M059J (cell line): ENCODE measurements around the gene TRDN. TPM values are rescaled to one million over a fixed set of nuclear protein-coding genes. Genes with fewer than 3 reads are reported as not detected.
"Not testable (repeated sequence)": the region's sequence is repeated elsewhere in the genome, so short reads cannot be mapped to it uniquely, and the experiment has no call there.

Experiments used
- DNase-seq: peaks from one replicate; pipeline ENCODE4 v3.0.0-alpha.2; 2012; ENCODE audit warnings: low read depth
- total RNA-seq: library from RNA; depleted of rRNA; stranded (reverse); fragments of >200 nt; shearing (Covaris generic); gene quantifications from 2 replicates; pipeline ENCODE4 v1.2.3, GENCODE V29; 2014

The TRDN gene
- total RNA-seq, 1 experiment from 2014 or later, result 0.05 TPM

- DNase-seq, result no peak
These were observed 1.6 kb downstream of the TRDN start for GRCh38 chr6:123635144-123635543.

GRCh38 chr6:123632641-123633040 lies 4.1 kb downstream of the TRDN start:
- no peak for DNase-seq

- no peak for DNase-seq
These were observed 7.3 kb downstream of the TRDN start for GRCh38 chr6:123629258-123629941.

- DNase-seq, result no peak
These were observed 11.1 kb downstream of the TRDN start for GRCh38 chr6:123625696-123626095.

- no peak for DNase-seq
These were observed 14.0 kb downstream of the TRDN start for GRCh38 chr6:123622780-123623179.

GRCh38 chr6:123619156-123619555 lies 17.6 kb downstream of the TRDN start:
- DNase-seq, result peak; percentile 2

- DNase-seq, result no peak
These were observed 19.8 kb downstream of the TRDN start for GRCh38 chr6:123616942-123617341.

GRCh38 chr6:123616016-123616415 lies 20.7 kb downstream of the TRDN start:
- no peak for DNase-seq

GRCh38 chr6:123610779-123611178 lies 26.0 kb downstream of the TRDN start:
- DNase-seq, result no peak

GRCh38 chr6:123604067-123604466 lies 32.7 kb downstream of the TRDN start:
- DNase-seq, result no peak

GRCh38 chr6:123598011-123598410 lies 38.7 kb downstream of the TRDN start:
- DNase-seq, result no peak

GRCh38 chr6:123594776-123595175 lies 42.0 kb downstream of the TRDN start:
- DNase-seq, result no peak

- no peak for DNase-seq
These were observed 44.3 kb downstream of the TRDN start for GRCh38 chr6:123592426-123592825.

GRCh38 chr6:123589973-123590372 lies 46.8 kb downstream of the TRDN start:
- no peak for DNase-seq

GRCh38 chr6:123589317-123589716 lies 47.4 kb downstream of the TRDN start:
- DNase-seq, result peak; percentile 17

- no peak for DNase-seq
These were observed 48.2 kb downstream of the TRDN start for GRCh38 chr6:123588546-123588895.

GRCh38 chr6:123587838-123588545 lies 48.8 kb downstream of the TRDN start:
- DNase-seq, result no peak

- DNase-seq, result not testable (repeated sequence)
These were observed 49.3 kb downstream of the TRDN start for GRCh38 chr6:123587407-123587806.

GRCh38 chr6:123580331-123580730 lies 56.4 kb downstream of the TRDN start:
- DNase-seq, result no peak

GRCh38 chr6:123575188-123575587 lies 61.6 kb downstream of the TRDN start:
- DNase-seq, result no peak

GRCh38 chr6:123570813-123571684 lies 65.7 kb downstream of the TRDN start:
- peak; percentile 15 for DNase-seq

GRCh38 chr6:123569575-123569974 lies 67.2 kb downstream of the TRDN start:
- no peak for DNase-seq

- DNase-seq, result no peak
These were observed 71.2 kb downstream of the TRDN start for GRCh38 chr6:123565529-123565928.
